Hepatocyte (in vitro differentiated cells): Measurements from ENCODE around the gene TMEM115. TPM values are rescaled to one million over a fixed set of nuclear protein-coding genes. Genes with fewer than 3 reads are reported as not detected.

ENCODE experiments used
- DNase-seq: peaks from one replicate; pipeline ENCODE4 v3.0.0-alpha.2; 2016; ENCODE audit warnings: low spot score
- H2AFZ ChIP-seq: fragments of 200-600 bp; sonication (generic); 2 replicates; pipeline ENCODE4 v1.6.0; 2016; ENCODE audit warnings: antibody characterized with exemption, mild to moderate bottlenecking
- H3K27ac ChIP-seq: fragments of 200-600 bp; sonication (generic); 2 replicates; pipeline ENCODE4 v1.5.1; 2016; ENCODE audit warnings: mild to moderate bottlenecking
- H3K27me3 ChIP-seq: fragments of 200-600 bp; sonication (generic); 2 replicates; pipeline ENCODE4 v1.6.1; 2016
- H3K36me3 ChIP-seq: fragments of 200-600 bp; sonication (generic); replicated peaks from 2 replicates; pipeline ENCODE4 v1.5.1; 2016; ENCODE audit warnings: low read depth; ENCODE audit not compliant: insufficient read depth
- H3K4me1 ChIP-seq: fragments of 200-600 bp; sonication (generic); 2 replicates; pipeline ENCODE4 v1.5.1; 2016; ENCODE audit warnings: mild to moderate bottlenecking, moderate library complexity; ENCODE audit not compliant: insufficient read depth
- H3K4me2 ChIP-seq: fragments of 200-600 bp; sonication (generic); 2 replicates; pipeline ENCODE4 v1.6.0; 2016
- H3K4me3 ChIP-seq: fragments of 200-600 bp; sonication (generic); 2 replicates; pipeline ENCODE4 v1.5.1; 2016; ENCODE audit warnings: mild to moderate bottlenecking
- H3K79me2 ChIP-seq: fragments of 200-600 bp; sonication (generic); 2 replicates; pipeline ENCODE4 v1.6.0; 2017; ENCODE audit warnings: mild to moderate bottlenecking
- H3K9me2 ChIP-seq: fragments of 200-600 bp; sonication (generic); replicated peaks from 2 replicates; pipeline ENCODE4 v1.6.0; 2017; ENCODE audit warnings: mild to moderate bottlenecking; ENCODE audit not compliant: insufficient read depth
- H3K9me3 ChIP-seq: fragments of 200-600 bp; sonication (generic); 2 replicates; pipeline ENCODE4 v1.5.1; 2016; ENCODE audit warnings: low read depth, mild to moderate bottlenecking
- H4K20me1 ChIP-seq: fragments of 200-600 bp; sonication (generic); 2 replicates; pipeline ENCODE4 v1.6.0; 2016; ENCODE audit warnings: mild to moderate bottlenecking; ENCODE audit not compliant: insufficient read depth, poor library complexity, severe bottlenecking
- EZH2 ChIP-seq: fragments of 200-600 bp; sonication (generic); IDR thresholded peaks from 2 replicates; pipeline ENCODE4 v1.6.1; 2016; ENCODE audit warnings: antibody characterized with exemption, mild to moderate bottlenecking, borderline replicate concordance
- EZH2phosphoT487 ChIP-seq: fragments of 200-600 bp; sonication (generic); IDR thresholded peaks from one replicate; pipeline ENCODE4 v1.6.1; 2018; ENCODE audit warnings: antibody characterized with exemption, mild to moderate bottlenecking, low read depth, moderate library complexity; ENCODE audit not compliant: unreplicated experiment, severe bottlenecking
- WGBS: methylation state at CpG from one replicate; pipeline ENCODE4 v1.1.6; 2016; ENCODE audit warnings: low lambda C conversion rate; ENCODE audit errors: missing lambda C conversion rate; 5-methylcytosine and 5-hydroxymethylcytosine counted together
- polyA plus RNA-seq: library from polyadenylated mRNA; unstranded; fragments of >200 nt; fragmentation: Nextera tagmentation; extraction: Ambion mirVana; gene quantifications from 2 replicates; pipeline ENCODE4 v1.2.1, GENCODE V29; 2016
- total RNA-seq: library from RNA; depleted of rRNA; stranded (reverse); fragments of >200 nt; gene quantifications from 2 replicates; pipeline ENCODE4 v1.2.3, GENCODE V29; 2014
- TF ChIP-seq, protein P1 (sequence below): fragments of 200-600 bp; sonication (generic); IDR thresholded peaks from 2 replicates; pipeline ENCODE4 v1.5.1; 2016; ENCODE audit warnings: antibody characterized with exemption, mild to moderate bottlenecking; ENCODE audit not compliant: poor library complexity

The TMEM115 gene
- total and polyA plus RNA-seq, 2 experiments from 2014 or later: 49.3 to 69.9 TPM

DNA sequence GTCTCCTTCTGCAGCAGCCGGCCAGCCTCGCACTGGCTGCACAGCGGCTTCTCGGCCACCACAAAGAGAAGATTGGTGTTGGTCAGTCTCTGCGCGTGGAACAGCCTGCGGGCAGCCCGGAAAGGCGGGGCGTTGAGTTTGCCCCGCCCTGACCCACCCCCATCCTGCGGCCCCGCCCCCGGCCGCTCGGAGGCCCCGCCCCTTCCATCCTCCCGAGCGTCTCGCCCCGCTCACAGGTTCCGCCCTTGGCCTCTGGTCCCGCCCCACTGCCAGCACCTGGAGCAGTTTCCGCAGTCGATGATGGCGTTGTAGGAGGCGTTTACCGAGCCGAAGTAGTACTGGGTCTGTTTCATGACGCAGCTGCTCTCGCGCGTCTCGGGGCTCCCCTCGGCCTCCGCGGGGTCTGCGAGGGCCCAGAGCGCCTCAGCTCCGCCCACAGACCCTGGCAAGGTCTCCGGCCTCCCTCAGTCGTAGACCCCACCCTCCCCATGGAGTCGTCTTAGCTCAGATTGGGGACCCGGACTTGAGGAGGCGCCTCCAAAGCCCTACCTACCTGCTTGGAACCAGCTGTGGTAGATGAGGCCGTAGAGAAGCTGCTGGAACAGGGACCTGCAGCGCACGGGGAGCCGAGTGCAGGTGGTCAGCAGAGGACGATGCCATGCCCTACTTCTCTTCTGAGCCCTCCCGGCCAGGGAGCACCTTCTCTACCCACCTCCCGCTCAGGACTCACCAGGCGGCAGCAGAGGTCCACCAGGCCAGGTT lies 5.9 kb upstream of the TMEM115 start:
- Histone ChIP-seq H3K9me2 (no peaks in the 10 kb centered on the region), H3K4me2 (peak overlapping the region; percentile 93), H3K36me3 (no peaks in the 10 kb centered on the region), H2AFZ (peak overlapping the region; percentile 88), H3K27ac (peak overlapping the region; percentile 78), H3K79me2 (no peaks in the 10 kb centered on the region), H4K20me1 (no peaks in the 10 kb centered on the region), H3K27me3 (no peaks in the 10 kb centered on the region), H3K4me1 (no peaks in the 10 kb centered on the region), H3K4me3 (peak overlapping the region; percentile 45), H3K9me3 (no peaks in the 10 kb centered on the region)
- 9% methylated on average over 43 of the region's 53 CpGs for WGBS
- DNase-seq: peak; percentile 95
- TF ChIP-seq EZH2phosphoT487: no peak
- TF ChIP-seq EZH2: no peak
- TF ChIP-seq, protein P1, sequence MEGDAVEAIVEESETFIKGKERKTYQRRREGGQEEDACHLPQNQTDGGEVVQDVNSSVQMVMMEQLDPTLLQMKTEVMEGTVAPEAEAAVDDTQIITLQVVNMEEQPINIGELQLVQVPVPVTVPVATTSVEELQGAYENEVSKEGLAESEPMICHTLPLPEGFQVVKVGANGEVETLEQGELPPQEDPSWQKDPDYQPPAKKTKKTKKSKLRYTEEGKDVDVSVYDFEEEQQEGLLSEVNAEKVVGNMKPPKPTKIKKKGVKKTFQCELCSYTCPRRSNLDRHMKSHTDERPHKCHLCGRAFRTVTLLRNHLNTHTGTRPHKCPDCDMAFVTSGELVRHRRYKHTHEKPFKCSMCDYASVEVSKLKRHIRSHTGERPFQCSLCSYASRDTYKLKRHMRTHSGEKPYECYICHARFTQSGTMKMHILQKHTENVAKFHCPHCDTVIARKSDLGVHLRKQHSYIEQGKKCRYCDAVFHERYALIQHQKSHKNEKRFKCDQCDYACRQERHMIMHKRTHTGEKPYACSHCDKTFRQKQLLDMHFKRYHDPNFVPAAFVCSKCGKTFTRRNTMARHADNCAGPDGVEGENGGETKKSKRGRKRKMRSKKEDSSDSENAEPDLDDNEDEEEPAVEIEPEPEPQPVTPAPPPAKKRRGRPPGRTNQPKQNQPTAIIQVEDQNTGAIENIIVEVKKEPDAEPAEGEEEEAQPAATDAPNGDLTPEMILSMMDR: no peak

DNA sequence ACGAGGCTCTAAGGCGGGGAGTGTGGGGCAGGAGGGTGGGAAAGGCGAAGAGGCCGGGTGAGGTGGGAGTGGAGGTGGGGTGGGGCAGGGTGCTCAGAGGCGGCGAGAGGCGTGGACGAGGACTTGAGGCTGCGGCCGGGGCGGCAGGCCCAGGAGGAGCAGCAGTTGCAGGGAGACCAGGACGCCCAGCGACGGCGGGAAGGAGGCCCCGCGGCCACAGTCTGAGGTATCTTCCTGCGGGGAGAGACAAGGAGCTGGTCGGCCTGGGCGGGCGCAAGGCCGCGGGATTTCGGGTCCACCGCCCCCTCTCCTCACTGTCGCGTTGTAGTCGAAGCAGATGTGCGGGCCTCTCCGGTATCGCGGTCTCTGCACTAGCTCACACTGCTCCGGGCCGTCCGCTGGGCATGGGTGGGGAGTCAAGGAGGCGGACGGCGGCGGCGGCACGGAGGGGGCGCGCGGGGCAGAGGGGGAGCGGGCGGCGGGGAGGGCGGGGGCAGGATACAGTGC lies 5.3 kb upstream of the TMEM115 start:
- H3K9me3 ChIP-seq: no peaks in the 10 kb centered on the region
- H3K4me1 ChIP-seq: no peaks in the 10 kb centered on the region
- H2AFZ ChIP-seq: peak overlapping the region; percentile 88
- no peaks in the 10 kb centered on the region for H4K20me1 ChIP-seq
- H3K4me2 ChIP-seq: peak overlapping the region; percentile 93
- H3K27ac ChIP-seq: peak overlapping the region; percentile 52
- WGBS: 7% methylated on average over 42 of the region's 48 CpGs
- no peak for TF ChIP-seq EZH2phosphoT487
- TF ChIP-seq EZH2: no peak
- TF ChIP-seq, protein P1: no peak
- peak overlapping the region; percentile 37 for H3K4me3 ChIP-seq
- no peaks in the 10 kb centered on the region for H3K79me2 ChIP-seq
- H3K36me3 ChIP-seq: no peaks in the 10 kb centered on the region
- no peaks in the 10 kb centered on the region for H3K27me3 ChIP-seq
- peak; percentile 58 for DNase-seq
- H3K9me2 ChIP-seq: no peaks in the 10 kb centered on the region

DNA sequence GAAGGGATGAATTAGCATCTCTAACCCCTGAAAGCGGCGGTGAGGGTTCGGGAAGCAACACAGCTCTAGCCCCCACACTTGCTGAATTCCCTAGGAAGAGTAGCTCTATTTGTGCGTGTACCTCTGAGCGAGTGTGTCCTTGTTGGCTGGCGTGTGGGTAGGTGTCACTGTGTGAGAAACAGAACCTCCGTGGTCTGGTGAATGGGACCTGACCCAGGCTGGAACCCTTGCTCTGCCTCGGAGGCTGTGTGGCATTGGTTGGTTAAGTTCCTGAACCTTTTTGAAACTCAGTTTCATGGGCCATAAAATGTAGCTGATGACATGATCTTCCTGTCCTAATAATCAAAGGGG lies 414 bp upstream of the TMEM115 start:
- TF ChIP-seq EZH2phosphoT487: no peak
- TF ChIP-seq, protein P1: no peak
- no peak for TF ChIP-seq EZH2
- Histone ChIP-seq H3K9me2 (no peaks in the 10 kb centered on the region), H3K9me3 (no peaks in the 10 kb centered on the region), H3K79me2 (peaks cover 43% of the 10 kb centered on the region), H3K4me3 (no peak overlapping the region), H3K27ac (no peak overlapping the region), H3K27me3 (no peaks in the 10 kb centered on the region), H3K4me1 (peaks cover 27% of the 10 kb centered on the region), H2AFZ (peak overlapping the region; percentile 8), H4K20me1 (peaks cover 38% of the 10 kb centered on the region), H3K4me2 (peak overlapping the region; percentile 65), H3K36me3 (no peaks in the 10 kb centered on the region)
- no peak for DNase-seq
- WGBS: 20% methylated on average over 8 of the region's 8 CpGs
